Right atrium auricular region (tissue), 2 donors: ENCODE data around the gene UNC13C. TPM values are rescaled to one million over a fixed set of nuclear protein-coding genes. Genes with fewer than 3 reads are reported as not detected.

ENCODE experiments used
- DNase-seq: peaks from one replicate; pipeline ENCODE4 v3.0.0-alpha.2; 2019; ENCODE audit warnings: low spot score
- H3K27ac ChIP-seq, 2 donors: fragments of 200-600 bp; sonication (generic); 1 replicate in 1 of 2; 2 replicates in 1 of 2; pipeline ENCODE4 v1.5.1; 2016 to 2019
- H3K27me3 ChIP-seq, 2 donors: fragments of 200-600 bp; sonication (generic); one replicate each; pipeline versions ENCODE4 v1.5.1 to v1.6.0; 2017 to 2019
- H3K36me3 ChIP-seq: fragments of 200-600 bp; sonication (generic); one replicate; pipeline ENCODE4 v1.5.1; 2016
- H3K4me1 ChIP-seq, 2 donors: fragments of 200-600 bp; sonication (generic); one replicate each; pipeline versions ENCODE4 v1.5.1 to v1.6.0; 2017 to 2019
- H3K4me3 ChIP-seq, 2 donors: fragments of 200-600 bp; sonication (generic); 1 replicate in 1 of 2; 2 replicates in 1 of 2; pipeline ENCODE4 v1.5.1; 2017 to 2019; ENCODE audit warnings: mild to moderate bottlenecking in 1 of 2, moderate library complexity in 1 of 2
- H3K9me3 ChIP-seq, 2 donors: fragments of 200-600 bp; sonication (generic); one replicate each; pipeline ENCODE4 v1.5.1; 2019
- total RNA-seq, 2 donors: library from RNA; depleted of rRNA; stranded (reverse); fragments of >200 nt; gene quantifications; one replicate each; pipeline ENCODE4 v1.1.0, GENCODE V29; 2016
- TF ChIP-seq, protein P1 (sequence below), 2 donors: fragments of 200-600 bp; sonication (generic); IDR thresholded peaks; one replicate each; pipeline ENCODE4 v1.5.1; 2019; ENCODE audit warnings: antibody characterized with exemption in 2 of 2

UNC13C gene
- total RNA-seq, 2 donors from 2014 or later = 0.19 to 0.31 TPM

DNA sequence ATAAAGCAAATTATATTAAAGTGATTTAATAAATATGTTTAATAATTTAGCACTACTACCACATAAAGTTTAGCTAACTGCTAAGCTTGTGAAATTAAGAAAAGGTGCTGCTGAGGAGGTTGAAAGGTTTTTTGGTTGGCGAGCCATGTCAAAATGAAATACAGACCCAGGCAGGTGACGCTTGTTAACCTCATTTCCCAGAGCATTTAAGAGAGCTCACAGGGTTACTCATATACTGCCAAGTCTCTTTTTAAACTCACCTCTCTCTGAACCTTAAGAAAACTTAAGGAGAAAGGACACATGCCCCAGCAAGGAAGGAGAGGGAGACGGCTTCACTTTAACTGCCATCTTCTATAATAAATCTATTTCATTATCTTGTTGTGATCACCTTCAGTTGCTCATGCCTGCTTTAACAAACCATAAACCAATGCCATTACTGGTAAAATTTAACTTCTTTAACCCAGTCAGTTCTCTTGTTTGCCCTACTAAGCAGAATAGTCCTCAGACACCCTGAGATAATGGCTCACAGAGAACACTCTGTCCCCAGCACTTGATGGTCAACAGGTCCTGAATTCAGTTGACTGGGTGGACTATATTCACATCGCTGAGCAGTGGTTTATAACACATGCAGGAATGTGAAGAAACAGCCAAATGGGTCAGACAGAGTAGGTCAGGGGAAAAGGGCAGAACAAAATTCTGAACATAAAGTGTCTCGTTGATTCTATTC lies 540.1 kb downstream of the UNC13C start:
- no peak for DNase-seq
- Histone ChIP-seq H3K27me3 (no peaks in the 10 kb centered on the region), H3K36me3 (no peaks in the 10 kb centered on the region)

DNA sequence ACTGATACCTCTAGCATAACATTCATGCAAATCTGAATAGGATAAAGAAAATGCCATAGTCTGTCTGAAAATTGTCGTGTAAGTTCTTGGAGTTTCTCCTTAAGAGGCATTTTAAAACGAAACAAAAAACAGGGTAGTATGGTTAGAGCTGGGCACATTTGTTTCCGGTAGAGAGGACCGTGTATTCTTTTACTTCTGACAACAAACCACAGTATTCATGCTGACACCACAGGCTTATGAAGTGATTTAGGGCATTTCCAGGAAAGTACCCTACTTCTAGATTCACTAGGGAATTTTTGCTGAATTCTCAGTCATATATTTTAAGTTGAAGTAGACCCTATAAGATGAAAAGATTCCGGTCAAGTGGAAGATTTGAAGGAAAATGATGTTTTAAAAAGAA lies 541.3 kb downstream of the UNC13C start:
- H3K4me3 ChIP-seq = no peak overlapping the region

More for the DNA sequence above, 540.1 kb downstream of the UNC13C start:
- H3K4me1 ChIP-seq = no peaks in the 10 kb centered on the region
- H3K4me3 ChIP-seq = no peak overlapping the region
- no peaks in the 10 kb centered on the region for H3K9me3 ChIP-seq
- TF ChIP-seq, protein P1, sequence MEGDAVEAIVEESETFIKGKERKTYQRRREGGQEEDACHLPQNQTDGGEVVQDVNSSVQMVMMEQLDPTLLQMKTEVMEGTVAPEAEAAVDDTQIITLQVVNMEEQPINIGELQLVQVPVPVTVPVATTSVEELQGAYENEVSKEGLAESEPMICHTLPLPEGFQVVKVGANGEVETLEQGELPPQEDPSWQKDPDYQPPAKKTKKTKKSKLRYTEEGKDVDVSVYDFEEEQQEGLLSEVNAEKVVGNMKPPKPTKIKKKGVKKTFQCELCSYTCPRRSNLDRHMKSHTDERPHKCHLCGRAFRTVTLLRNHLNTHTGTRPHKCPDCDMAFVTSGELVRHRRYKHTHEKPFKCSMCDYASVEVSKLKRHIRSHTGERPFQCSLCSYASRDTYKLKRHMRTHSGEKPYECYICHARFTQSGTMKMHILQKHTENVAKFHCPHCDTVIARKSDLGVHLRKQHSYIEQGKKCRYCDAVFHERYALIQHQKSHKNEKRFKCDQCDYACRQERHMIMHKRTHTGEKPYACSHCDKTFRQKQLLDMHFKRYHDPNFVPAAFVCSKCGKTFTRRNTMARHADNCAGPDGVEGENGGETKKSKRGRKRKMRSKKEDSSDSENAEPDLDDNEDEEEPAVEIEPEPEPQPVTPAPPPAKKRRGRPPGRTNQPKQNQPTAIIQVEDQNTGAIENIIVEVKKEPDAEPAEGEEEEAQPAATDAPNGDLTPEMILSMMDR (IDR thresholded peaks at IDR 0.05) = no peak
- no peak overlapping the region for H3K27ac ChIP-seq

DNA sequence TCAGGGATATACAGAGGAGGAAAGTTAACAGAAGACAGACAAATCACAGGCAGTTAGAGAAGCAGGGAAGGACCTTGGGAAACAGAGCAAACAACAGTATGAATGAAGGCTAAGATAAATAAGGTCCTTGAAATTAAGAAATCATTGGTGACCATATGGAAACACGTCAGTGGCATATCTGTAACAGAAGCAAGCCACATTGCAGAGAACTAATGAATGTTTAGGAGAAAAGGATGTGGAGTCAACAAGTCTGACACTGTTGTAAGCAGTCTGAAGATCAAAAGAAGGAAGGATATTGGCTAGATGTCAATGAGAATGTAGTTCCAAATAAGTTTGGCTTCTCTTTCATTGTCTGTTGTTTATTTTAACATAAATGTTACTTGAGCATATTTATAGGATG lies 542.4 kb downstream of the UNC13C start:
- TF ChIP-seq, protein P1 (IDR thresholded peaks at IDR 0.05) = no peak
- no peaks in the 10 kb centered on the region for H3K4me1 ChIP-seq
- no peak for DNase-seq
- no peak overlapping the region for H3K4me3 ChIP-seq
- no peak overlapping the region for H3K27ac ChIP-seq
- H3K27me3 ChIP-seq = no peaks in the 10 kb centered on the region
- H3K9me3 ChIP-seq = no peaks in the 10 kb centered on the region
- no peaks in the 10 kb centered on the region for H3K36me3 ChIP-seq

More for the DNA sequence above, 541.3 kb downstream of the UNC13C start:
- TF ChIP-seq, protein P1 (IDR thresholded peaks at IDR 0.05) = no peak
- Histone ChIP-seq H3K4me1 (no peaks in the 10 kb centered on the region), H3K27me3 (no peaks in the 10 kb centered on the region), H3K9me3 (no peaks in the 10 kb centered on the region), H3K36me3 (no peaks in the 10 kb centered on the region), H3K27ac (no peak overlapping the region)
- no peak for DNase-seq

- no peaks in the 10 kb centered on the region for H3K9me3 ChIP-seq
- no peak overlapping the region for H3K4me3 ChIP-seq
- no peaks in the 10 kb centered on the region for H3K27me3 ChIP-seq
- no peaks in the 10 kb centered on the region for H3K4me1 ChIP-seq
- no peak for DNase-seq
- H3K27ac ChIP-seq = no peak overlapping the region
- TF ChIP-seq, protein P1 (IDR thresholded peaks at IDR 0.05) = no peak
- no peaks in the 10 kb centered on the region for H3K36me3 ChIP-seq
These were observed 543.0 kb downstream of the UNC13C start for GRCh38 chr15:54521206-54521605.

- no peak overlapping the region for H3K27ac ChIP-seq
- TF ChIP-seq, protein P1 (IDR thresholded peaks at IDR 0.05) = no peak
- no peaks in the 10 kb centered on the region for H3K36me3 ChIP-seq
- H3K4me3 ChIP-seq = no peak overlapping the region
- DNase-seq = no peak
- H3K9me3 ChIP-seq = no peaks in the 10 kb centered on the region
- no peaks in the 10 kb centered on the region for H3K4me1 ChIP-seq
- no peaks in the 10 kb centered on the region for H3K27me3 ChIP-seq
These were observed 549.8 kb downstream of the UNC13C start for GRCh38 chr15:54528021-54528420.

- no peak overlapping the region for H3K27ac ChIP-seq
- H3K4me1 ChIP-seq = no peaks in the 10 kb centered on the region
- DNase-seq = no peak
- H3K4me3 ChIP-seq = no peak overlapping the region
- peaks cover 0 to 33% of the 10 kb centered on the region in 2 donors for H3K9me3 ChIP-seq
- H3K27me3 ChIP-seq = no peaks in the 10 kb centered on the region
- no peaks in the 10 kb centered on the region for H3K36me3 ChIP-seq
- TF ChIP-seq, protein P1 (IDR thresholded peaks at IDR 0.05) = no peak
These were observed 562.5 kb downstream of the UNC13C start for GRCh38 chr15:54540721-54541120.
